ENCODE data around the gene ZNF536. TPM values are rescaled to one million over a fixed set of nuclear protein-coding genes. Genes with fewer than 3 reads are reported as not detected.
"Not testable (repeated sequence)": the region's sequence is repeated elsewhere in the genome, so short reads cannot be mapped to it uniquely, and the experiment has no call there.

ZNF536 gene
- total RNA-seq, 1 donor from 2014 or later, result 0.75 TPM

- peak; percentile 59 for DNase-seq (ENCODE audit: low read depth)
Observed at GRCh38 chr19:30446850-30447552, 74.8 kb downstream of the ZNF536 start.

- no peak for DNase-seq (ENCODE audit: low read depth)
Observed at GRCh38 chr19:30447553-30447870, 75.3 kb downstream of the ZNF536 start.

- peak; percentile 55 for DNase-seq (ENCODE audit: low read depth)
Observed at GRCh38 chr19:30448386-30449077, 76.3 kb downstream of the ZNF536 start.

- DNase-seq (ENCODE audit: low read depth), result no peak
Observed at GRCh38 chr19:30449078-30449590, 77.0 kb downstream of the ZNF536 start.

- no peak for DNase-seq (ENCODE audit: low read depth)
Observed at GRCh38 chr19:30449673-30450072, 77.5 kb downstream of the ZNF536 start.

- peak; percentile 67 for DNase-seq (ENCODE audit: low read depth)
Observed at GRCh38 chr19:30450100-30450499, 77.9 kb downstream of the ZNF536 start.

- no peak for DNase-seq (ENCODE audit: low read depth)
Observed at GRCh38 chr19:30450835-30451321, 78.7 kb downstream of the ZNF536 start.

GRCh38 chr19:30452931-30453330 lies 80.7 kb downstream of the ZNF536 start:
- DNase-seq (ENCODE audit: low read depth), result no peak

GRCh38 chr19:30453743-30454142 lies 81.6 kb downstream of the ZNF536 start:
- DNase-seq (ENCODE audit: low read depth), result no peak

- DNase-seq (ENCODE audit: low read depth), result no peak
Observed at GRCh38 chr19:30455881-30456280, 83.7 kb downstream of the ZNF536 start.

GRCh38 chr19:30457484-30457883 lies 85.3 kb downstream of the ZNF536 start:
- DNase-seq (ENCODE audit: low read depth), result no peak

- no peak for DNase-seq (ENCODE audit: low read depth)
Observed at GRCh38 chr19:30459859-30460258, 87.7 kb downstream of the ZNF536 start.

GRCh38 chr19:30464162-30464561 lies 92.0 kb downstream of the ZNF536 start:
- no peak for DNase-seq (ENCODE audit: low read depth)

- DNase-seq (ENCODE audit: low read depth), result not testable (repeated sequence)
Observed at GRCh38 chr19:30466598-30466997, 94.4 kb downstream of the ZNF536 start.

GRCh38 chr19:30467239-30467638 lies 95.1 kb downstream of the ZNF536 start:
- no peak for DNase-seq (ENCODE audit: low read depth)

GRCh38 chr19:30469774-30470173 lies 97.6 kb downstream of the ZNF536 start:
- no peak for DNase-seq (ENCODE audit: low read depth)

GRCh38 chr19:30471441-30471840 lies 99.3 kb downstream of the ZNF536 start:
- no peak for DNase-seq (ENCODE audit: low read depth)

- DNase-seq (ENCODE audit: low read depth), result no peak
Observed at GRCh38 chr19:30473334-30473867, 101.2 kb downstream of the ZNF536 start.

- DNase-seq (ENCODE audit: low read depth), result no peak
Observed at GRCh38 chr19:30476997-30477396, 104.8 kb downstream of the ZNF536 start.

- DNase-seq (ENCODE audit: low read depth), result no peak
Observed at GRCh38 chr19:30479231-30479630, 107.0 kb downstream of the ZNF536 start.

- DNase-seq (ENCODE audit: low read depth), result no peak
Observed at GRCh38 chr19:30480097-30480496, 107.9 kb downstream of the ZNF536 start.

- DNase-seq (ENCODE audit: low read depth), result no peak
Observed at GRCh38 chr19:30481063-30481462, 108.9 kb downstream of the ZNF536 start.

GRCh38 chr19:30481823-30482222 lies 109.6 kb downstream of the ZNF536 start:
- no peak for DNase-seq (ENCODE audit: low read depth)
